Measurements from ENCODE around the gene TBL1XR1. TPM values are rescaled to one million over a fixed set of nuclear protein-coding genes. Genes with fewer than 3 reads are reported as not detected.

The TBL1XR1 gene
- total and polyA plus RNA-seq, 4 donors, result 24.1 to 203 (median 77.4) TPM

GRCh38 chr3:177080122-177080521 lies 117.2 kb downstream of the TBL1XR1 start:
- Histone ChIP-seq H3K4me3 (no peak overlapping the region), H3K27me3 (ENCODE audit: control insufficient read depth in 3 of 3, insufficient read depth in 3 of 3, low read length in 2 of 3) (no peaks in the 10 kb centered on the region), H3K36me3 (ENCODE audit: control insufficient read depth in 4 of 4, insufficient read depth in 4 of 4, low read length in 4 of 4) (peaks cover 0 to 10% (median 1%) of the 10 kb centered on the region in 4 donors), H3K9me3 (ENCODE audit: control insufficient read depth in 4 of 4, insufficient read depth in 3 of 4, low read length in 3 of 4) (no peaks in the 10 kb centered on the region), H3K9ac (ENCODE audit: insufficient read depth in 1 of 2, low read length in 2 of 2) (no peak overlapping the region), H3K27ac (ENCODE audit: low read depth in 1 of 2, low read length in 1 of 2) (no peak overlapping the region), H3K4me1 (ENCODE audit: control insufficient read depth in 5 of 5, insufficient read depth in 5 of 5, low read length in 5 of 5) (peaks cover 0 to 14% (median 0%) of the 10 kb centered on the region in 5 donors)
- TF ChIP-seq, protein P1, sequence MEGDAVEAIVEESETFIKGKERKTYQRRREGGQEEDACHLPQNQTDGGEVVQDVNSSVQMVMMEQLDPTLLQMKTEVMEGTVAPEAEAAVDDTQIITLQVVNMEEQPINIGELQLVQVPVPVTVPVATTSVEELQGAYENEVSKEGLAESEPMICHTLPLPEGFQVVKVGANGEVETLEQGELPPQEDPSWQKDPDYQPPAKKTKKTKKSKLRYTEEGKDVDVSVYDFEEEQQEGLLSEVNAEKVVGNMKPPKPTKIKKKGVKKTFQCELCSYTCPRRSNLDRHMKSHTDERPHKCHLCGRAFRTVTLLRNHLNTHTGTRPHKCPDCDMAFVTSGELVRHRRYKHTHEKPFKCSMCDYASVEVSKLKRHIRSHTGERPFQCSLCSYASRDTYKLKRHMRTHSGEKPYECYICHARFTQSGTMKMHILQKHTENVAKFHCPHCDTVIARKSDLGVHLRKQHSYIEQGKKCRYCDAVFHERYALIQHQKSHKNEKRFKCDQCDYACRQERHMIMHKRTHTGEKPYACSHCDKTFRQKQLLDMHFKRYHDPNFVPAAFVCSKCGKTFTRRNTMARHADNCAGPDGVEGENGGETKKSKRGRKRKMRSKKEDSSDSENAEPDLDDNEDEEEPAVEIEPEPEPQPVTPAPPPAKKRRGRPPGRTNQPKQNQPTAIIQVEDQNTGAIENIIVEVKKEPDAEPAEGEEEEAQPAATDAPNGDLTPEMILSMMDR (IDR thresholded peaks at IDR 0.05; ENCODE audit: control extremely low read depth, extremely low read depth), result no peak
- DNase-seq (no peak), ATAC-seq (ENCODE audit: insufficient read depth, low FRiP score) (no peak)
- WGBS, 2 donors, result 94 to 98% methylated on average over 1 of the region's 1 CpG

DNA sequence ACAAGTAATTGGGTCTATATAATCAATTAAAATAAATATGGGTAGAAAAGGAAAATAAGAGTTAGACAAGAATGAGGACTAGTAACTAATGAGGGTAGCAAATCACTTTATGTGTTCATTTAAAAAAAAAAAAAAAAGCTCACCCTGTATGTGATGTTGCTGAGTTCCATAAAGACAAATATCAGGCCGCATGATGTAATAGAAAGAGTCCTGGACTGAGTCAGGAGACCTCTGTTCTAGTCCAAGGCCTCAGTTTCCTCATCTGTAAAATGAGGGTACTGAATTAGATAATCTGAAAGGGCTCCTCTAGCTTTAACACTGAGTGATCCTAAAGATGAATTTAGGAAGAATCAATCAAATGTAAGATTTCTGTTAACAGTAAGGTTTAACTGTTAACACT lies 117.6 kb downstream of the TBL1XR1 start:
- Histone ChIP-seq H3K4me3 (no peak overlapping the region), H3K36me3 (ENCODE audit: control insufficient read depth in 4 of 4, insufficient read depth in 4 of 4, low read length in 4 of 4) (peaks cover 0 to 14% (median 3%) of the 10 kb centered on the region in 4 donors), H3K9me3 (ENCODE audit: control insufficient read depth in 4 of 4, insufficient read depth in 3 of 4, low read length in 3 of 4) (no peaks in the 10 kb centered on the region), H3K9ac (ENCODE audit: insufficient read depth in 1 of 2, low read length in 2 of 2) (no peak overlapping the region), H3K27me3 (ENCODE audit: control insufficient read depth in 3 of 3, insufficient read depth in 3 of 3, low read length in 2 of 3) (no peaks in the 10 kb centered on the region), H3K4me1 (ENCODE audit: control insufficient read depth in 5 of 5, insufficient read depth in 5 of 5, low read length in 5 of 5) (peaks cover 0 to 10% (median 0%) of the 10 kb centered on the region in 5 donors), H3K27ac (ENCODE audit: low read depth in 1 of 2, low read length in 1 of 2) (no peak overlapping the region)
- DNase-seq, result no peak
- TF ChIP-seq, protein P1 (IDR thresholded peaks at IDR 0.05; ENCODE audit: control extremely low read depth, extremely low read depth), result no peak
- ATAC-seq (ENCODE audit: insufficient read depth, low FRiP score), result no peak
- WGBS, 2 donors, result 95 to 97% methylated on average over 1 of the region's 1 CpG

- 86 to 87% methylated on average over 4 of the region's 4 CpGs for WGBS, 2 donors
- H3K36me3 ChIP-seq (ENCODE audit: control insufficient read depth in 4 of 4, insufficient read depth in 4 of 4, low read length in 4 of 4), result peaks cover 0 to 10% (median 4%) of the 10 kb centered on the region in 4 donors
- H3K27ac ChIP-seq (ENCODE audit: low read depth in 1 of 2, low read length in 1 of 2), result no peak overlapping the region
- DNase-seq, result no peak
- H3K27me3 ChIP-seq (ENCODE audit: control insufficient read depth in 3 of 3, insufficient read depth in 3 of 3, low read length in 2 of 3), result no peaks in the 10 kb centered on the region
- peaks cover 0 to 11% (median 4%) of the 10 kb centered on the region in 5 donors for H3K4me1 ChIP-seq (ENCODE audit: control insufficient read depth in 5 of 5, insufficient read depth in 5 of 5, low read length in 5 of 5)
- H3K4me3 ChIP-seq, result no peak overlapping the region
- no peak for ATAC-seq (ENCODE audit: insufficient read depth, low FRiP score)
- no peak overlapping the region for H3K9ac ChIP-seq (ENCODE audit: insufficient read depth in 1 of 2, low read length in 2 of 2)
- H3K9me3 ChIP-seq (ENCODE audit: control insufficient read depth in 4 of 4, insufficient read depth in 3 of 4, low read length in 3 of 4), result no peaks in the 10 kb centered on the region
- TF ChIP-seq, protein P1 (IDR thresholded peaks at IDR 0.05; ENCODE audit: control extremely low read depth, extremely low read depth), result no peak
Observed at GRCh38 chr3:177071496-177072156, 125.7 kb downstream of the TBL1XR1 start.
